ENCODE measurements around the gene AFAP1L1. TPM values are rescaled to one million over a fixed set of nuclear protein-coding genes. Genes with fewer than 3 reads are reported as not detected.
A peak's percentile ranks its signal among the peaks of the same experiment; 100 is the strongest.

AFAP1L1 gene
- total and polyA plus RNA-seq, 9 of the 15 experiments (the other 6 are each of a cell fraction or from before 2014, with no cell fraction given): 0.01 to 0.12 (median 0.03) TPM; not detected in 4

- TF ChIP-seq, protein P1, sequence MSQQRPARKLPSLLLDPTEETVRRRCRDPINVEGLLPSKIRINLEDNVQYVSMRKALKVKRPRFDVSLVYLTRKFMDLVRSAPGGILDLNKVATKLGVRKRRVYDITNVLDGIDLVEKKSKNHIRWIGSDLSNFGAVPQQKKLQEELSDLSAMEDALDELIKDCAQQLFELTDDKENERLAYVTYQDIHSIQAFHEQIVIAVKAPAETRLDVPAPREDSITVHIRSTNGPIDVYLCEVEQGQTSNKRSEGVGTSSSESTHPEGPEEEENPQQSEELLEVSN (IDR thresholded peaks at IDR 0.05; ENCODE audit: borderline replicate concordance in 1 of 2, extremely low read depth in 1 of 2, insufficient read depth in 1 of 2, insufficient read length in 1 of 2, low read depth in 1 of 2, low read length in 1 of 2, poor library complexity in 1 of 2, severe bottlenecking in 1 of 2): peak; percentile 21 to 46
- peak; percentile 40; the same call in 1 of the 2 replicates for TF ChIP-seq NR2C1 (IDR thresholded peaks at IDR 0.05)
- TF ChIP-seq NR2C1 (tag; IDR thresholded peaks at IDR 0.05): no peak
- no peak for TF ChIP-seq CHCHD3 (CRISPR knock-in tag; IDR thresholded peaks at IDR 0.05)
- TF ChIP-seq, protein P2, sequence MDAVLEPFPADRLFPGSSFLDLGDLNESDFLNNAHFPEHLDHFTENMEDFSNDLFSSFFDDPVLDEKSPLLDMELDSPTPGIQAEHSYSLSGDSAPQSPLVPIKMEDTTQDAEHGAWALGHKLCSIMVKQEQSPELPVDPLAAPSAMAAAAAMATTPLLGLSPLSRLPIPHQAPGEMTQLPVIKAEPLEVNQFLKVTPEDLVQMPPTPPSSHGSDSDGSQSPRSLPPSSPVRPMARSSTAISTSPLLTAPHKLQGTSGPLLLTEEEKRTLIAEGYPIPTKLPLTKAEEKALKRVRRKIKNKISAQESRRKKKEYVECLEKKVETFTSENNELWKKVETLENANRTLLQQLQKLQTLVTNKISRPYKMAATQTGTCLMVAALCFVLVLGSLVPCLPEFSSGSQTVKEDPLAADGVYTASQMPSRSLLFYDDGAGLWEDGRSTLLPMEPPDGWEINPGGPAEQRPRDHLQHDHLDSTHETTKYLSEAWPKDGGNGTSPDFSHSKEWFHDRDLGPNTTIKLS (IDR thresholded peaks at IDR 0.05; ENCODE audit: borderline replicate concordance, low read depth): peak; percentile 54; the same call in 1 of the 2 replicates
- no peak for TF ChIP-seq ZNF12 (CRISPR knock-in tag; IDR thresholded peaks at IDR 0.05)
- peak; percentile 47; the same call in 1 of the 2 replicates for TF ChIP-seq EGR1 (conservative IDR thresholded peaks at IDR 0.05)
- TF ChIP-seq L3MBTL2 (IDR thresholded peaks at IDR 0.05): peak; percentile 75
- peak; percentile 93 for TF ChIP-seq CTBP1 (IDR thresholded peaks at IDR 0.05; ENCODE audit: borderline replicate concordance)
- no peak for TF ChIP-seq ZNF717 (CRISPR knock-in tag; IDR thresholded peaks at IDR 0.05)
- TF ChIP-seq TFE3 (CRISPR knock-in tag; IDR thresholded peaks at IDR 0.05): peak; percentile 93
- peak; percentile 73 for TF ChIP-seq ATF7 (IDR thresholded peaks at IDR 0.05)
- TF ChIP-seq, protein P3, sequence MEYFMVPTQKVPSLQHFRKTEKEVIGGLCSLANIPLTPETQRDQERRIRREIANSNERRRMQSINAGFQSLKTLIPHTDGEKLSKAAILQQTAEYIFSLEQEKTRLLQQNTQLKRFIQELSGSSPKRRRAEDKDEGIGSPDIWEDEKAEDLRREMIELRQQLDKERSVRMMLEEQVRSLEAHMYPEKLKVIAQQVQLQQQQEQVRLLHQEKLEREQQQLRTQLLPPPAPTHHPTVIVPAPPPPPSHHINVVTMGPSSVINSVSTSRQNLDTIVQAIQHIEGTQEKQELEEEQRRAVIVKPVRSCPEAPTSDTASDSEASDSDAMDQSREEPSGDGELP (CRISPR knock-in tag; IDR thresholded peaks at IDR 0.05; ENCODE audit: borderline replicate concordance): peak; percentile 87; the same call in 1 of the 2 replicates
These were observed 49.2 kb downstream of the AFAP1L1 start (continued) for GRCh38 chr5:149320791-149321330.

All from K562 (cell line).